LNCAP (cell line): ENCODE measurements around the gene SHC3.

Experiments used
- CTCF ChIP-seq: fragments of 450-650 bp; IDR thresholded peaks from 2 replicates; pipeline ENCODE4 v1.5.1; 2017; ENCODE audit warnings: mild to moderate bottlenecking

The SHC3 gene

GRCh38 chr9:89114741-89115140 lies 63.9 kb downstream of the SHC3 start:
- TF ChIP-seq CTCF = no peak

GRCh38 chr9:89113851-89114250 lies 64.8 kb downstream of the SHC3 start:
- TF ChIP-seq CTCF = no peak

DNA sequence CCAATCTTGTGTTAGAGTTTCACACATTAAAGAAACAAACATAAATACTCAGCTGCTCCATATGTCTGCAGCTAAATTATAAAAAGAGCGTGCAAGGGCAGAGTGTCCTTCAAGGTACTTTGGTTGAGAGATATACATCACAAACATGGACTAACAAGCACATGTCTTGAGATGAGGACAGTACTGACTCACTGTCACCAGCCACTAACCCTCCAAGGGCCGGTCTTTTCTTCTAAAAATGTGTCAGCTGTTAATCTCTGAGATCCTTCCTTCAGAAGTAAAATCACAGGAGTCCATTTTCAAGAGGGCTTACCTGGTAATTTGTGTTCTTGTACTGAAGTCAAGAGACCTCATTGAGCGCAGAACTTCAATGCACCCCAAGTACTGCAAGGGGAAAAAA lies 66.4 kb downstream of the SHC3 start:
- no peak for TF ChIP-seq CTCF

- no peak for TF ChIP-seq CTCF
These were observed 69.0 kb downstream of the SHC3 start for GRCh38 chr9:89109666-89110065.

GRCh38 chr9:89107406-89107805 lies 71.2 kb downstream of the SHC3 start:
- TF ChIP-seq CTCF = no peak

DNA sequence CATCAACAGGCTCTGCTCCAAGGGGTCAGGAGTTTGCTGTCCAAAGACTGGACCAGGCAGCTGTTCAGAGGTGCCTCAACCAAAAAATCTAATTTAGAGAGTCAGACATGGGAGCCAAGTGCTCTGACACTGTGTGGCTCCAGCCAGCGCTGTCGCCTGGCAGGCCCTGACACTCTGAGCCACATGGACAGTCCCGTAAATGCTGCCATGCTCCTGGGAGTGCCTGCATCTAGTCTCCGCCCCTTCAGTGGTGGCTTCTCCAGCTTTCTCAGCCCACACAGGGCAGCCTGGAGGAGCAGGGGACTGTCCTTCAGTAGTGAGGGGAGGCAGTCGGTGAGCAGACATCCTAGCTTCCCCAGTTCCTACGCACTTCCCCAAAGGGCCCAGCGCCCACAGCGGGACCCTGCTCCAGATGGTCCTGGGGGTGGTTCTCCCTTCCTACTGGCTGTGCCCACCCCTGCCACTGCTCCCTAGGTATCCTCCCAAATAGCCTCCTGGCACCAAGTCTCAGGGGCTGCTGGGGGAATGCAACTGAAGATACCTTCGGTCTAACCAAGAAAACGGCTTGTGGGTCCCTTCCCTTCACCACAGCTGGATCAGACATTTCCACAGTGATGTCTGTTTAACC lies 72.3 kb downstream of the SHC3 start:
- no peak for TF ChIP-seq CTCF

DNA sequence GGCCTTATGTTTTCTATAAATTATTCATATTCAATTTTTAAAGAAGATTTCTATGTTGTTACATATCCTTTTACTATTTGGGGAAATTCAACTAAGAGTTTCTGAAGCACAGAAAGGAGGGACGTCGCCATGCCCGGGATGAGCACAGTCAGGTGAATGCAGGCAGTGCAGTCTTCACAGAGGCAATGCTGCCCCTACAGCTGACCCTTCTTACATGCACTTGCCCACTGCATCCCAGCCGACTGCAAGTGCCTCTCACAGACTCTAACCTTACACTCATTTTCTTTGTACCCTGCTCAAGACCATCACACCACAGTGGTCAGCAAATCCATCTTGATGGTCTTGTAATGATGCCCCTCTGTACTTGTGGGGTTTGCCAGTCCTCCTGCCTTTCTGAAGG lies 73.8 kb downstream of the SHC3 start:
- TF ChIP-seq CTCF = no peak

- no peak for TF ChIP-seq CTCF
These were observed 81.4 kb downstream of the SHC3 start for GRCh38 chr9:89097219-89097618.
